GM23338 (cell line): ENCODE results near the gene ROPN1L.

ENCODE experiments used
- CREB1 ChIP-seq: fragments of 250-450 bp; sonication (Bioruptor Pico); IDR thresholded peaks from 2 replicates; pipeline ENCODE4 v1.5.0; 2020; ENCODE audit warnings: low read depth, mild to moderate bottlenecking, moderate library complexity
- ETS1 ChIP-seq: IDR thresholded peaks from 2 replicates; pipeline ENCODE4 v1.6.1; 2016; ENCODE audit warnings: antibody characterized with exemption
- EZH2 ChIP-seq: fragments of 200-600 bp; sonication (generic); IDR thresholded peaks from one replicate; pipeline ENCODE4 v1.8.0; 2017; ENCODE audit warnings: antibody characterized with exemption, mild to moderate bottlenecking, low read depth; ENCODE audit not compliant: unreplicated experiment
- EZH2phosphoT487 ChIP-seq: fragments of 200-600 bp; sonication (generic); IDR thresholded peaks from one replicate; pipeline ENCODE4 v1.8.1; 2018; ENCODE audit warnings: antibody characterized with exemption; ENCODE audit not compliant: unreplicated experiment
- JUNB ChIP-seq: IDR thresholded peaks from one replicate; pipeline ENCODE4 v1.6.1; 2016; ENCODE audit warnings: antibody characterized with exemption; ENCODE audit not compliant: unreplicated experiment
- NANOG ChIP-seq: IDR thresholded peaks from 2 replicates; pipeline ENCODE4 v1.6.1; 2016; ENCODE audit warnings: antibody characterized with exemption, borderline replicate concordance
- POLR2AphosphoS5 ChIP-seq: IDR thresholded peaks from 2 replicates; pipeline ENCODE4 v1.6.1; 2016; ENCODE audit warnings: antibody characterized with exemption, low read depth
- REST ChIP-seq: IDR thresholded peaks from one replicate; pipeline ENCODE4 v1.6.1; 2018; ENCODE audit warnings: antibody characterized with exemption; ENCODE audit not compliant: unreplicated experiment
- ZNF114 ChIP-seq: fragments of 250-450 bp; sonication (Bioruptor Pico); IDR thresholded peaks from 2 replicates; pipeline ENCODE4 v1.5.0; 2020; ENCODE audit warnings: mild to moderate bottlenecking, moderate library complexity
- ZNF331 ChIP-seq: fragments of 250-450 bp; sonication (Bioruptor Pico); IDR thresholded peaks from 2 replicates; pipeline ENCODE4 v1.5.0; 2020; ENCODE audit warnings: low read depth, mild to moderate bottlenecking, moderate library complexity
- TF ChIP-seq, protein P1 (sequence below), 2 experiments: fragments of 200-600 bp in 1 of 2; sonication (generic) in 1 of 2; conservative IDR thresholded peaks; 2 replicates each; pipeline versions ENCODE4 v1.5.1 to v1.6.1; 2016 to 2017; ENCODE audit warnings: antibody characterized with exemption in 2 of 2, low read depth in 2 of 2, mild to moderate bottlenecking in 2 of 2, moderate library complexity in 1 of 2

DNA sequence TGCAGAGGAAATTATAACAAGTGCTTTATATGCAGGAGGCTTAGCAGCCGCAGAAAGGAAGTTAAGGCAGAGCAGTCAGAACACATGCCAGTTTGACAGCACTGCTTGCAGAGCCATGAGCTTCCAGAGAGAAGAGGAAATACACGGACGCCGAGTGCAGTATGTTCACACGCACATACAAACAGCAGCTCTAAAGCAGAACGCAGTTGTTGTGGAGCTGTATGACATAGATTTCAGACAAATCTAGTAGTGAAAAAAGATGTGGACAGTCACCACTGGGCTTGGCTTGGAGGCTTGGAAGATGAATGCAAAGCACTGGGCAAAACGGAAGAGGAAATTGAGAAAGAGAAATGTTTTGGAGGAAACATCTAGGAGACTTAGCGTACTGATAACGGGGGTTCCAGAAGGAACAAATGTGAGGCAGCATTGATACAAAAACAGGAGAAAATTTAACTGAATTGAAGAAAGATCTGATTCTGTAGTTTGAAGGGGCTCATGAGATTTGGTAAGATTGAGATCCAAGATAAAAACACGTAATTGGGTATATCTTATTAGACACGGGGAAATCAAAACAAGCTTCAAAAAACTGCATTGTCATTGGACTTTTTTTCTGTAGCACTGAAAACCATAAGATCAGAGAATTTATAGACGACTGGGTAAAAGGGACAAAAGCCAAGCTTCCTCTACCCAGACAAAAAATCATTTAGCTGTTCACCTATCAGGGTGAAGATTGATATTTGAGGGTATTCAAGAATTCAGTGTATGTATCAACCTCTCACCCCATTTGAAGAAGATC lies 19.6 kb upstream of the ROPN1L start:
- TF ChIP-seq CREB1 (CRISPR knock-in tag) (no peak), ETS1 (no peak), EZH2phosphoT487 (no peak), EZH2 (no peak), POLR2AphosphoS5 (no peak), ZNF114 (CRISPR knock-in tag) (no peak), NANOG (no peak), REST (no peak), ZNF331 (CRISPR knock-in tag) (no peak), JUNB (no peak)
- TF ChIP-seq, protein P1, sequence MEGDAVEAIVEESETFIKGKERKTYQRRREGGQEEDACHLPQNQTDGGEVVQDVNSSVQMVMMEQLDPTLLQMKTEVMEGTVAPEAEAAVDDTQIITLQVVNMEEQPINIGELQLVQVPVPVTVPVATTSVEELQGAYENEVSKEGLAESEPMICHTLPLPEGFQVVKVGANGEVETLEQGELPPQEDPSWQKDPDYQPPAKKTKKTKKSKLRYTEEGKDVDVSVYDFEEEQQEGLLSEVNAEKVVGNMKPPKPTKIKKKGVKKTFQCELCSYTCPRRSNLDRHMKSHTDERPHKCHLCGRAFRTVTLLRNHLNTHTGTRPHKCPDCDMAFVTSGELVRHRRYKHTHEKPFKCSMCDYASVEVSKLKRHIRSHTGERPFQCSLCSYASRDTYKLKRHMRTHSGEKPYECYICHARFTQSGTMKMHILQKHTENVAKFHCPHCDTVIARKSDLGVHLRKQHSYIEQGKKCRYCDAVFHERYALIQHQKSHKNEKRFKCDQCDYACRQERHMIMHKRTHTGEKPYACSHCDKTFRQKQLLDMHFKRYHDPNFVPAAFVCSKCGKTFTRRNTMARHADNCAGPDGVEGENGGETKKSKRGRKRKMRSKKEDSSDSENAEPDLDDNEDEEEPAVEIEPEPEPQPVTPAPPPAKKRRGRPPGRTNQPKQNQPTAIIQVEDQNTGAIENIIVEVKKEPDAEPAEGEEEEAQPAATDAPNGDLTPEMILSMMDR (conservative IDR thresholded peaks at IDR 0.05; ENCODE audit: low read depth in 2 of 2): no peak
